Stomach smooth muscle (tissue), 2 donors: Measurements from ENCODE around the gene PHF14.

Experiments
- H3K27ac ChIP-seq: one replicate; pipeline ENCODE4 v1.7.0; 2013; ENCODE audit warnings: mild to moderate bottlenecking, low read length, inconsistent platforms
- H3K27me3 ChIP-seq, 2 donors: one replicate each; pipeline ENCODE4 v1.7.0; 2013; ENCODE audit warnings: low read length in 2 of 2; ENCODE audit not compliant: insufficient read depth in 2 of 2, control insufficient read depth in 1 of 2
- H3K36me3 ChIP-seq, 2 donors: one replicate each; pipeline ENCODE4 v1.7.0; 2013; ENCODE audit warnings: low read length in 2 of 2; ENCODE audit not compliant: control insufficient read depth in 2 of 2, insufficient read depth in 2 of 2
- H3K4me1 ChIP-seq: one replicate; pipeline ENCODE4 v1.7.0; 2013; ENCODE audit warnings: low read length; ENCODE audit not compliant: control insufficient read depth, insufficient read depth
- H3K4me3 ChIP-seq, 2 donors: one replicate each; pipeline ENCODE4 v1.7.0; 2013; ENCODE audit warnings: low read length in 2 of 2
- H3K9ac ChIP-seq, 2 donors: one replicate each; pipeline ENCODE4 v1.7.0; 2013; ENCODE audit warnings: low read length in 2 of 2, mild to moderate bottlenecking in 1 of 2
- H3K9me3 ChIP-seq, 2 donors: one replicate each; pipeline ENCODE4 v1.7.0; 2013; ENCODE audit warnings: low read length in 2 of 2; ENCODE audit not compliant: control insufficient read depth in 2 of 2
- donor health status: healthy.
- donor health status: Pancreatic carcinoma.

Gene PHF14

DNA sequence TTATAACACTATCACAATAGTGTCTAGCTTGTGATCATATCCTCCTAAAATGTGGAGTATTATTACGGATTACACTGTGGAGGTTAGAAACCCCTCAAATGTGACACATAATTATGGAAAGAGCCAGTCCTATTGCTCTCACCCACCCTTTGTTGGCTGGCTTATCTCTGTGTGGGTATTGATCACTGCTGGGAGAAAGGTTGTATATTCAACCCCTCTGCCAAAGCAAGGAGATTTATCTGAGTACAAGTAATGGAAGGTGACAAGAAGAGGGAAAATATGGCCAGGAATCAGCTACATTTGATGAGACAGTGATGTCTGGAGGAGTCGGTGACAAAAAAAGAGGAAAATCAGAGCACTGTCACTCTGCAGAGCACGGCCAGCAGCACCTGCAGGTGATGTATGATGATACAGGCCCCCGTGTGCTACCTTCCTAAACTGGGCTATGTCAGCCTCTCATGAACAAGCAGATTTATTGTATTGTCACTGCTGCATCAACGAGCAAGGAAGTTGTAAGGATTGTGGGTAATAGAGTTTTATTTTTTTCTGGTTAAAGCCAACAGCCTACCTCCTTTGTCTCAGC is 235.3 kb downstream of the PHF14 start:
- Histone ChIP-seq H3K4me1 (no peaks in the 10 kb centered on the region), H3K27me3 (no peaks in the 10 kb centered on the region), H3K27ac (no peak overlapping the region), H3K36me3 (no peaks in the 10 kb centered on the region), H3K9ac (no peak overlapping the region), H3K4me3 (no peak overlapping the region), H3K9me3 (no peaks in the 10 kb centered on the region)

DNA sequence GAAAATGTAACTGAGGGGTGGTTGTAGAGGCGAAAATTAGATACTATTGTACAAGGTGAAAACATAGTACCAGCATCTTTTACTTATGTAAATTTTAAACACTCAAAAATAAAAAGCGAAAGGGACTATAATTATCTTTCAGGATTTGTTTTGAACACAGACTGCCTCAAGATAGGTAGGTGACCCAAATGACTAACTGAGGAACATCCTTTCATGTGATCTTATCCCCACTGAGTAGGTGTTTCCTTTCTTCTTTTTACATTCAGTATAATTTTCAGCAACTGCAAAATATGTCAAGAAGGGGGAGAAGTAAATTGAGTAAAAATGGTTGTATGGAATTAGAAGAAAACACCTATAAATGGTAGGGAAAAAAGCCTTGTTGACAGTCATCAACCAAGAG is 236.7 kb downstream of the PHF14 start:
- H3K36me3 ChIP-seq: no peaks in the 10 kb centered on the region
- H3K27ac ChIP-seq: no peak overlapping the region
- no peak overlapping the region for H3K9ac ChIP-seq
- H3K9me3 ChIP-seq: no peaks in the 10 kb centered on the region
- no peak overlapping the region for H3K4me3 ChIP-seq
- H3K27me3 ChIP-seq: no peaks in the 10 kb centered on the region
- no peaks in the 10 kb centered on the region for H3K4me1 ChIP-seq

GRCh38 chr7:11212080-11212711 is 238.5 kb downstream of the PHF14 start:
- Histone ChIP-seq H3K27ac (no peak overlapping the region), H3K4me3 (no peak overlapping the region), H3K9ac (no peak overlapping the region), H3K36me3 (no peaks in the 10 kb centered on the region), H3K9me3 (no peaks in the 10 kb centered on the region), H3K4me1 (no peaks in the 10 kb centered on the region), H3K27me3 (no peaks in the 10 kb centered on the region)

GRCh38 chr7:11212816-11213215 is 239.1 kb downstream of the PHF14 start:
- H3K27ac ChIP-seq: no peak overlapping the region
- H3K9ac ChIP-seq: no peak overlapping the region
- no peak overlapping the region for H3K4me3 ChIP-seq
- H3K36me3 ChIP-seq: no peaks in the 10 kb centered on the region
- H3K27me3 ChIP-seq: no peaks in the 10 kb centered on the region
- H3K9me3 ChIP-seq: no peaks in the 10 kb centered on the region
- no peaks in the 10 kb centered on the region for H3K4me1 ChIP-seq

GRCh38 chr7:11213266-11213665 is 239.6 kb downstream of the PHF14 start:
- Histone ChIP-seq H3K9ac (no peak overlapping the region), H3K27ac (no peak overlapping the region), H3K36me3 (no peaks in the 10 kb centered on the region), H3K4me3 (no peak overlapping the region), H3K27me3 (no peaks in the 10 kb centered on the region), H3K4me1 (no peaks in the 10 kb centered on the region), H3K9me3 (no peaks in the 10 kb centered on the region)

- H3K36me3 ChIP-seq: no peaks in the 10 kb centered on the region
- H3K9ac ChIP-seq: no peak overlapping the region
- no peaks in the 10 kb centered on the region for H3K27me3 ChIP-seq
- H3K27ac ChIP-seq: no peak overlapping the region
- no peak overlapping the region for H3K4me3 ChIP-seq
- H3K9me3 ChIP-seq: no peaks in the 10 kb centered on the region
- H3K4me1 ChIP-seq: no peaks in the 10 kb centered on the region
Measured at GRCh38 chr7:11216276-11216675, 242.6 kb downstream of the PHF14 start.

GRCh38 chr7:11217848-11218565 is 244.3 kb downstream of the PHF14 start:
- Histone ChIP-seq H3K27me3 (no peaks in the 10 kb centered on the region), H3K9ac (no peak overlapping the region), H3K27ac (no peak overlapping the region), H3K4me1 (no peaks in the 10 kb centered on the region), H3K36me3 (no peaks in the 10 kb centered on the region), H3K9me3 (no peaks in the 10 kb centered on the region), H3K4me3 (no peak overlapping the region)
